Testis (tissue), 2 donors: ENCODE data around the gene EBF4.
"Not testable (repeated sequence)": the region's sequence is repeated elsewhere in the genome, so short reads cannot be mapped to it uniquely, and the experiment has no call there.

ENCODE experiments used
- POLR2A ChIP-seq: fragments of 450-650 bp; IDR thresholded peaks from one replicate; pipeline ENCODE4 v1.6.1; 2017; ENCODE audit warnings: antibody characterized with exemption, mild to moderate bottlenecking, moderate library complexity
- TF ChIP-seq, protein P1 (sequence below), 3 experiments: fragments of 450-650 bp in 2 of 3; fragments of 200-600 bp in 1 of 3; sonication (generic) in 1 of 3; IDR thresholded peaks; one replicate each; pipeline ENCODE4 v1.5.1; 2016 to 2019; ENCODE audit warnings: antibody characterized with exemption in 3 of 3, mild to moderate bottlenecking in 2 of 3, moderate library complexity in 1 of 3

DNA sequence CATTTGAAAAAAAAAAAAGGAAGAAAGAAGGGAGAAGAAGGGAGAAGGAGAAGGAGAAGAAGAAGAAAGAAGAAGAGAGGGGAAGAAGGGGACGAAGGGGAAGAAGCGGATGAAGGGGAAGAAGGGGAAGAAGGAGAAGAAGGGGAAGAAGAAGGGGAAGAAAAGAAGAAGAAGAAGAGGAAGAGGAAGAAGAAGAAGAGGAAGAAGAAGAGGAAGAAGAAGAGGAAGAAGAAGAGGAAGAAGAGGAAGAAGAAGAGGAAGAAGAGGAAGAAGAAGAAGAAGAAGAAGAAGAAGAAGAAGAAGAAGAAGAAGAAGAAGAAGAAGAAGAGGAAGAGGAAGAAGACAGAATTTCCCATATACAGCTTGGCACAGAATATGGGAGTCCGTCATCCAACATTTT, 10.5 kb upstream of the EBF4 start:
- TF ChIP-seq, protein P1, sequence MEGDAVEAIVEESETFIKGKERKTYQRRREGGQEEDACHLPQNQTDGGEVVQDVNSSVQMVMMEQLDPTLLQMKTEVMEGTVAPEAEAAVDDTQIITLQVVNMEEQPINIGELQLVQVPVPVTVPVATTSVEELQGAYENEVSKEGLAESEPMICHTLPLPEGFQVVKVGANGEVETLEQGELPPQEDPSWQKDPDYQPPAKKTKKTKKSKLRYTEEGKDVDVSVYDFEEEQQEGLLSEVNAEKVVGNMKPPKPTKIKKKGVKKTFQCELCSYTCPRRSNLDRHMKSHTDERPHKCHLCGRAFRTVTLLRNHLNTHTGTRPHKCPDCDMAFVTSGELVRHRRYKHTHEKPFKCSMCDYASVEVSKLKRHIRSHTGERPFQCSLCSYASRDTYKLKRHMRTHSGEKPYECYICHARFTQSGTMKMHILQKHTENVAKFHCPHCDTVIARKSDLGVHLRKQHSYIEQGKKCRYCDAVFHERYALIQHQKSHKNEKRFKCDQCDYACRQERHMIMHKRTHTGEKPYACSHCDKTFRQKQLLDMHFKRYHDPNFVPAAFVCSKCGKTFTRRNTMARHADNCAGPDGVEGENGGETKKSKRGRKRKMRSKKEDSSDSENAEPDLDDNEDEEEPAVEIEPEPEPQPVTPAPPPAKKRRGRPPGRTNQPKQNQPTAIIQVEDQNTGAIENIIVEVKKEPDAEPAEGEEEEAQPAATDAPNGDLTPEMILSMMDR (IDR thresholded peaks at IDR 0.05), result not testable (repeated sequence)
- TF ChIP-seq POLR2A, result not testable (repeated sequence)
